ENCODE measurements around the gene CBARP. TPM values are rescaled to one million over a fixed set of nuclear protein-coding genes. Genes with fewer than 3 reads are reported as not detected.
A peak's percentile ranks its signal among the peaks of the same experiment; 100 is the strongest.

The CBARP gene
- total and polyA plus RNA-seq, 2 of the 13 experiments (the other 11 are each of a cell fraction or from before 2014, with no cell fraction given) = 1.2 to 1.4 TPM

- no peak for TF ChIP-seq HCFC1 (IDR thresholded peaks at IDR 0.05; ENCODE audit: low read depth, low read length)
- TF ChIP-seq ZNF251 (CRISPR knock-in tag; IDR thresholded peaks at IDR 0.05) = no peak
- TF ChIP-seq, protein P1, sequence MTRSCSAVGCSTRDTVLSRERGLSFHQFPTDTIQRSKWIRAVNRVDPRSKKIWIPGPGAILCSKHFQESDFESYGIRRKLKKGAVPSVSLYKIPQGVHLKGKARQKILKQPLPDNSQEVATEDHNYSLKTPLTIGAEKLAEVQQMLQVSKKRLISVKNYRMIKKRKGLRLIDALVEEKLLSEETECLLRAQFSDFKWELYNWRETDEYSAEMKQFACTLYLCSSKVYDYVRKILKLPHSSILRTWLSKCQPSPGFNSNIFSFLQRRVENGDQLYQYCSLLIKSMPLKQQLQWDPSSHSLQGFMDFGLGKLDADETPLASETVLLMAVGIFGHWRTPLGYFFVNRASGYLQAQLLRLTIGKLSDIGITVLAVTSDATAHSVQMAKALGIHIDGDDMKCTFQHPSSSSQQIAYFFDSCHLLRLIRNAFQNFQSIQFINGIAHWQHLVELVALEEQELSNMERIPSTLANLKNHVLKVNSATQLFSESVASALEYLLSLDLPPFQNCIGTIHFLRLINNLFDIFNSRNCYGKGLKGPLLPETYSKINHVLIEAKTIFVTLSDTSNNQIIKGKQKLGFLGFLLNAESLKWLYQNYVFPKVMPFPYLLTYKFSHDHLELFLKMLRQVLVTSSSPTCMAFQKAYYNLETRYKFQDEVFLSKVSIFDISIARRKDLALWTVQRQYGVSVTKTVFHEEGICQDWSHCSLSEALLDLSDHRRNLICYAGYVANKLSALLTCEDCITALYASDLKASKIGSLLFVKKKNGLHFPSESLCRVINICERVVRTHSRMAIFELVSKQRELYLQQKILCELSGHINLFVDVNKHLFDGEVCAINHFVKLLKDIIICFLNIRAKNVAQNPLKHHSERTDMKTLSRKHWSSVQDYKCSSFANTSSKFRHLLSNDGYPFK (CRISPR knock-in tag; IDR thresholded peaks at IDR 0.05; ENCODE audit: borderline replicate concordance) = peak; percentile 72; the same call in 1 of the 2 replicates
- 0 out of 2 replicates have a peak, but pooled peaks have one; percentile 54 for TF ChIP-seq ZNF570 (CRISPR knock-in tag; IDR thresholded peaks at IDR 0.05; ENCODE audit: borderline replicate concordance)
- 0 out of 2 replicates have a peak, but pooled peaks have one; percentile 66 for TF ChIP-seq KIAA2018 (CRISPR knock-in tag; IDR thresholded peaks at IDR 0.05; ENCODE audit: borderline replicate concordance)
- no peak; the same call in none of the 2 replicates for TF ChIP-seq KDM4B (CRISPR knock-in tag; IDR thresholded peaks at IDR 0.05)
- TF ChIP-seq GATAD1 (CRISPR knock-in tag; IDR thresholded peaks at IDR 0.05) = 0 out of 2 replicates have a peak, but pooled peaks have one; percentile 48
- TF ChIP-seq KAT7 (CRISPR knock-in tag; IDR thresholded peaks at IDR 0.05; ENCODE audit: borderline replicate concordance) = peak; percentile 59; the same call in 1 of the 2 replicates
- TF ChIP-seq ETV6 (CRISPR knock-in tag; conservative IDR thresholded peaks at IDR 0.05) = peak; percentile 98
- peak; percentile 85 for TF ChIP-seq ZNF761 (CRISPR knock-in tag; conservative IDR thresholded peaks at IDR 0.05)
- TF ChIP-seq HNRNPUL1 (IDR thresholded peaks at IDR 0.05; ENCODE audit: low read depth, low read length) = no peak
- peak; percentile 64 for TF ChIP-seq AHDC1 (CRISPR knock-in tag; IDR thresholded peaks at IDR 0.05; ENCODE audit: borderline replicate concordance)
These were observed 21.5 kb upstream of the CBARP start (continued) for GRCh38 chr19:1259206-1259875.
